ENCODE results near the gene ZNF593OS. TPM values are rescaled to one million over a fixed set of nuclear protein-coding genes. Genes with fewer than 3 reads are reported as not detected.
A peak's percentile ranks its signal among the peaks of the same experiment; 100 is the strongest.

ZNF593OS gene
- total RNA-seq, 1 donor from 2014 or later, result not detected

DNA sequence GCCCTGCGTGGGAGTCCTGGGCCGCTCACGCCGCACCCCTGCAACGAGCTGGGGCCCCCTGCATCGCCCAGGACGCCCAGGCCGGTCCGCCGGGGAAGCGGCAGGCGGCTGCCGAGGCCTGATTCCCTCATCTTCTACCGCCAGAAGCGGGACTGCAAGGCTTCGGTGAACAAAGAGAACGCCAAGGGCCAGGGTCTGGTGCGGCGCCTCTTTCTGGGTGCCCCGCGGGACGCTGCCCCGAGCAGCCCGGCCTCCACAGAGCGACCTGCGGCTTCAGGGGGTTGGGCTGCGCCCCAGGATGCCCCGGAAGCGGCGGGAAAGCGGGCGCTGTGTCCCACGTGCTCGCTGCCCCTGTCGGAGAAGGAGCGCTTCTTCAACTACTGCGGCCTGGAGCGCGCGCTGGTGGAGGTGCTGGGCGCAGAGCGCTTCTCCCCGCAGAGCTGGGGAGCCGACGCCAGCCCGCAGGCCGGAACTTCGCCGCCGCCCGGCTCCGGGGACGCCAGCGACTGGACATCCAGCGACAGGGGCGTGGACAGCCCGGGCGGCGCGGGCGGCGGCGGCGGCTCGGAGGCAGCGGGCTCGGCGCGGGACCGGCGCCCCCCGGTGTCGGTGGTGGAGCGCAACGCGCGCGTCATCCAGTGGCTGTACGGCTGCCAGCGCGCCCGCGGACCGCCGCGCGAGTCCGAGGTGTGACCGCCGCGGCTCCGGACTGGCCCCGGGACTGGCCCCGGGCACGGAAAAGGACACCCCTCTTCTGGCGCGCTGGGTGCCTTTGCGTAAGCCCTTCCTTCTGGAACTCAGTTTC is 10.0 kb downstream of the ZNF593OS start:
- H3K4me3 Mint-ChIP-seq, result peak overlapping the region; percentile 56
- peaks cover 2% of the 10 kb centered on the region for H3K36me3 Mint-ChIP-seq (ENCODE audit: low read depth)
- no peaks in the 10 kb centered on the region for H3K9me3 Mint-ChIP-seq
- intact Hi-C loops (cut with micrococcal nuclease), result no loop called here
- peaks cover 50% of the 10 kb centered on the region for H3K27me3 Mint-ChIP-seq (ENCODE audit: insufficient read depth)
- DNase-seq (ENCODE audit: low spot score), result no peak
- no peak overlapping the region for H3K27ac Mint-ChIP-seq
- peaks cover 18% of the 10 kb centered on the region for H3K4me1 Mint-ChIP-seq (ENCODE audit: low read depth)

DNA sequence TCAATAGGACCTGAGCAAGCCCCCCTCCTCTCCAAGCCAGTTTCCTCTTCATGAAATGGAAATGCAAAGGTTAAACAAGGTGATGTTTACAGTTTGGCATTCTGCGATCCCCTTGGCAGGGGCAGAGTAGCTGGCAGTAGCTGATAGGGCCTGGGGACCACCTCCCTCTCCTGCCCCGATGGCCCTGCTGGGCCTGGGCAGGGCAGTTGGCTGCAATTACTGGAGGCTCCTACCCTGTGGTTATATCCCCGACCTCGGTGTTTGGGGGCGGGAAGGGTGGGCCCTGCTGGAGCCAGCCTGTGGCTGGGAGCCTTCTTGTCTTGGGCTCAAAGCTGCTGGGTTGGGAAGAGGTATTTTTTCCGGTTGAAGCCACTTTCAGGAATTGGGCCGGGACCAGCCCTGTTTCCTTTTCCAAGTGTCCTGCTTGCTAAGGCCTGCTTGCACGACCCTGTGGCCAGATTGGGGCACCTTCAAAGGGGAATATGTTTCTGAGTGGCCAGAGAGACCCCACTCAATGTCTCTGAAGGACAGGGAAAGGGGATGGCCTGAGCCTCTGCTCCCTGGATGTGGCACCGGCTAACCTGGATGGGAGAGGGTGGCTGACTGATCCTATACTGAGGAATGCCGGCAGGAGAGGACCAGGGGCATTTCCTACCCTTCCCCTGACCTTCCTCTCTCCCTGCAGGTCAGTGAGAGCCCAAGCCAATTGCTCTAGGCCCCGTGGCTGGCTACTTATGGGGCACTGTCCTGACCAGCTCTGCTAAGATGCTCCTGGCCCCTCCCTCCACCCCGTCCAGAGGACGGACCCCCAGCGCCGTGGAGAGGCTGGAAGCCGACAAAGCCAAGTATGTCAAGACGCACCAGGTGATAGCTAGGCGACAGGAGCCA is 10.9 kb downstream of the ZNF593OS start:
- H3K4me3 Mint-ChIP-seq, result no peak overlapping the region
- H3K27ac Mint-ChIP-seq, result no peak overlapping the region
- no peak for DNase-seq (ENCODE audit: low spot score)
- peaks cover 12% of the 10 kb centered on the region for H3K4me1 Mint-ChIP-seq (ENCODE audit: low read depth)
- H3K9me3 Mint-ChIP-seq, result no peaks in the 10 kb centered on the region
- intact Hi-C loops (cut with micrococcal nuclease), result no loop called here
- peaks cover 2% of the 10 kb centered on the region for H3K36me3 Mint-ChIP-seq (ENCODE audit: low read depth)
- peaks cover 55% of the 10 kb centered on the region for H3K27me3 Mint-ChIP-seq (ENCODE audit: insufficient read depth)

DNA sequence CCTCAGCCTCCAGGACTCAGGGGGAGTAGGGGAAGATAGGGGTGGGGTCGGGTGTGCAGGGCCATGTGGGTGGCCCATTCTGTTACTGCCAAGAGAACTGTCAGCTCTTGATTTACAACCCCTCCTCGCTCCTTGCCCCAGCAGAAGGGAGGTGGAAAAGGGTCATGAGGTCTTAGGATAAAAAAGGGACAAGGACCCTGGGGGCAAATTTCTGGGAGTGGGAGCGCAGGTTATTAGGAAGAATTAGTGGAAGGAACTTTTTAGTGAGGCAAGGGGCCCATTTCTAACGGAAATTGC is 11.9 kb downstream of the ZNF593OS start:
- no peak overlapping the region for H3K4me3 Mint-ChIP-seq
- DNase-seq (ENCODE audit: low spot score), result no peak
- no peak overlapping the region for H3K27ac Mint-ChIP-seq
- intact Hi-C loops (cut with micrococcal nuclease), result no loop called here
- peaks cover 5% of the 10 kb centered on the region for H3K4me1 Mint-ChIP-seq (ENCODE audit: low read depth)
- no peaks in the 10 kb centered on the region for H3K9me3 Mint-ChIP-seq
- H3K36me3 Mint-ChIP-seq (ENCODE audit: low read depth), result peaks cover under 1% of the 10 kb centered on the region
- peaks cover 63% of the 10 kb centered on the region for H3K27me3 Mint-ChIP-seq (ENCODE audit: insufficient read depth)

GRCh38 chr1:26158908-26159742 is 12.5 kb downstream of the ZNF593OS start, which contains the start of gene FAM110D:
FAM110D (plus strand) TSS chr1:26159079; CDS start chr1:26161292, 2,213 bp downstream.
- no peak for DNase-seq (ENCODE audit: low spot score)
- H3K4me3 Mint-ChIP-seq, result no peak within 1 kb of the TSS
- H3K36me3 Mint-ChIP-seq (ENCODE audit: low read depth), result no peaks in the 10 kb centered on the region
- H3K9me3 Mint-ChIP-seq, result no peaks in the 10 kb centered on the region
- peaks cover 5% of the 10 kb centered on the region for H3K4me1 Mint-ChIP-seq (ENCODE audit: low read depth)
- intact Hi-C loops (cut with micrococcal nuclease), result no loop called here
- peaks cover 62% of the 10 kb centered on the region for H3K27me3 Mint-ChIP-seq (ENCODE audit: insufficient read depth)
- H3K27ac Mint-ChIP-seq, result no peak within 1 kb of the TSS

- intact Hi-C loops (cut with micrococcal nuclease), result no loop called here
- Mint-ChIP-seq H3K9me3 (no peaks in the 10 kb centered on the region), H3K36me3 (ENCODE audit: low read depth) (no peaks in the 10 kb centered on the region), H3K27me3 (ENCODE audit: insufficient read depth) (peaks cover 63% of the 10 kb centered on the region), H3K4me1 (ENCODE audit: low read depth) (peaks cover 5% of the 10 kb centered on the region), H3K4me3 (no peak overlapping the region), H3K27ac (no peak overlapping the region)
- no peak for DNase-seq (ENCODE audit: low spot score)
Observed at GRCh38 chr1:26158271-26158907, 13.2 kb downstream of the ZNF593OS start.

DNA sequence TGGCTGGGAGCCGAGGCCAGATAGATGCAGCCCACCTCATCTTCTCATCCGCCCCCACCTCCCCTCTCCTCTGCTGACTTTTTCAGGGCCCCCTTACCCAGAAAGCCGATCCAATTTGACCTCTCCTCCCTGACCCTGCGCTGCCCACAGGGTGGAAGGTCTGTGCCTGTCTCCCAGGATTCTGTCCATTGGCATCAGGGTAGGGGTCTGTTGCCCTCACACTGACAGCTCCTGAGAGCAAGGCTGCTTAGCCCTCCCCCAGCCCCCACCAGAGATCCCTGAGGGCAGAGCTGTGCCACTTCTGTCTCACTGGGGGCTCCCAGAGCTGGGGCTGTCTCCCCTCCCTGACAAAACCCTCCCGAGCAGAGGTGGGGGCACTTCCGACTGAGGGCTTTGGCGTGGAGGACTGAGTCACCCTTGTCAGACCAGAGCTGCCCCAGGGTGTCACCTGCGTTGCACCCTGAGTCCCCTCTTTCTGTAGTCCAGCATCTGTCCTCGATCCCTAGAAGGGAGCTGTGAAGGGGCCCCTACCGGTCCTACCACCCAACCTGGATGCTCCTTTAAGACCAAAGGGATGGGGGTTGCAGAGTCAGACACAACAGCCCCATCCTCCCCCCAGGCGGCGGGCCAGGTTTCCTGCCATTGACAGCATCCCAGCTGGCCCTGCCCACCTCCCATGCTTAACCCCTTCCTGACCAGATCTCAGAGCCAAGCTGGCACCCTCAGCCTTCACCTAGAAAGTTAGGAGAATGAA is 15.2 kb downstream of the ZNF593OS start:
- Mint-ChIP-seq H3K27ac (no peak overlapping the region), H3K4me3 (no peak overlapping the region), H3K9me3 (no peaks in the 10 kb centered on the region), H3K27me3 (ENCODE audit: insufficient read depth) (peaks cover 71% of the 10 kb centered on the region), H3K36me3 (ENCODE audit: low read depth) (no peaks in the 10 kb centered on the region), H3K4me1 (ENCODE audit: low read depth) (no peaks in the 10 kb centered on the region)
- intact Hi-C loops (cut with micrococcal nuclease), result no loop called here
- no peak for DNase-seq (ENCODE audit: low spot score)

GRCh38 chr1:26155370-26156284 is 16.0 kb downstream of the ZNF593OS start:
- Mint-ChIP-seq H3K4me3 (no peak overlapping the region), H3K27me3 (ENCODE audit: insufficient read depth) (peaks cover 71% of the 10 kb centered on the region), H3K9me3 (no peaks in the 10 kb centered on the region), H3K4me1 (ENCODE audit: low read depth) (no peaks in the 10 kb centered on the region), H3K27ac (no peak overlapping the region), H3K36me3 (ENCODE audit: low read depth) (no peaks in the 10 kb centered on the region)
- intact Hi-C loops (cut with micrococcal nuclease), result no loop called here
- DNase-seq (ENCODE audit: low spot score), result no peak

DNA sequence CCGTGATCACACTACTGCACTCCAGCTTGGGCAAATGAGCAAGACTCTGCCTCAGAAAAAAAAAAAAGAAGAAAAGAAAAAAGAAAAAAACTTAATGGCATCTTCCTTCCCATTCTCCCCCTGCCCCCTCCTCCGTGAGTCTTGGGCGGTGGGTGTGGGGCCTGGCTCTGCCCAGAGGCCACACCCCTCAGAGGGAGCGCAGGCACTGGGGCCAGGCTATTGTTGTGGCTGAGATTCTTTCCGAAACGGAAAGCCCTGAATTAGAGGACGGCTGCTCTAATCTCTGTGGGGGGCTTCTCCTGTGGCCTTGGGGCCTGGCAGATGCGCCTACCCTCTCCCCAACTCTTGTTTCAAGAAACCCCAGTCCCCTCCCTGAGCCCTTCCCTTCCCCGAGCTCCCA is 16.9 kb downstream of the ZNF593OS start:
- Mint-ChIP-seq H3K4me1 (ENCODE audit: low read depth) (no peaks in the 10 kb centered on the region), H3K27me3 (ENCODE audit: insufficient read depth) (peaks cover 69% of the 10 kb centered on the region), H3K9me3 (no peaks in the 10 kb centered on the region), H3K4me3 (no peak overlapping the region), H3K36me3 (ENCODE audit: low read depth) (no peaks in the 10 kb centered on the region), H3K27ac (no peak overlapping the region)
- no peak for DNase-seq (ENCODE audit: low spot score)
- intact Hi-C loops (cut with micrococcal nuclease), result no loop called here

DNA sequence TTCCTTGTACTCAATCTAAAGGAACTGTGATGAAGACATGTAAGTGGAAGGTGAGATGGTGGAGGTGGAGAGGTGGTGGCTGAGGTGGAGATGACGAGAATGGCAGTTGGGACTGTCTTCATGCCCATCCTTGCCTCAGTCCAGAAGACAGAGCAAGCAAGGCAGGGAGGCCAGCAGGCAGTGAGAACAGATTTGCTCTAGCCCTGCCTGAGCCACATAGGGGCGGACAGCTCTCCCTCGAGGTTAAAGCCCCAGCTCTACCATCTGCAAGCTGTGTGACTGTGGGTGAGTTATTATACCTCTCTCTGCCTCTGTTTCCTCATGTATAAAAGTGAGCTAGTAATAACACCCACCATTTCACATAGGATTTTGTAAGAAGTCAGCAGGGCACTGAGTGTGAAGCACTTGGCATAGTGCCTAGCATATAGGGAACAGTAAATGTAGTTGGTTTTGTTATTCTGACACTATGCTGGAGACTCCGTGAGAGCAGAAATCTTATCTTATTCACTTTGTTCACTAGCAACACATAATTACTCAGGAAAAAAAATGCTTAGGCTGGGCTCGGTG is 17.6 kb downstream of the ZNF593OS start:
- H3K4me1 Mint-ChIP-seq (ENCODE audit: low read depth), result no peaks in the 10 kb centered on the region
- no peaks in the 10 kb centered on the region for H3K36me3 Mint-ChIP-seq (ENCODE audit: low read depth)
- peaks cover 70% of the 10 kb centered on the region for H3K27me3 Mint-ChIP-seq (ENCODE audit: insufficient read depth)
- no peak overlapping the region for H3K27ac Mint-ChIP-seq
- intact Hi-C loops (cut with micrococcal nuclease), result no loop called here
- no peak for DNase-seq (ENCODE audit: low spot score)
- no peaks in the 10 kb centered on the region for H3K9me3 Mint-ChIP-seq
- no peak overlapping the region for H3K4me3 Mint-ChIP-seq

GRCh38 chr1:26148887-26149286 is 22.7 kb downstream of the ZNF593OS start:
- intact Hi-C loops (cut with micrococcal nuclease), result no loop called here
- DNase-seq (ENCODE audit: low spot score), result no peak
- Mint-ChIP-seq H3K27me3 (ENCODE audit: insufficient read depth) (peaks cover 45% of the 10 kb centered on the region), H3K36me3 (ENCODE audit: low read depth) (no peaks in the 10 kb centered on the region), H3K9me3 (no peaks in the 10 kb centered on the region), H3K4me3 (no peak overlapping the region), H3K27ac (no peak overlapping the region), H3K4me1 (ENCODE audit: low read depth) (peaks cover 8% of the 10 kb centered on the region)

DNA sequence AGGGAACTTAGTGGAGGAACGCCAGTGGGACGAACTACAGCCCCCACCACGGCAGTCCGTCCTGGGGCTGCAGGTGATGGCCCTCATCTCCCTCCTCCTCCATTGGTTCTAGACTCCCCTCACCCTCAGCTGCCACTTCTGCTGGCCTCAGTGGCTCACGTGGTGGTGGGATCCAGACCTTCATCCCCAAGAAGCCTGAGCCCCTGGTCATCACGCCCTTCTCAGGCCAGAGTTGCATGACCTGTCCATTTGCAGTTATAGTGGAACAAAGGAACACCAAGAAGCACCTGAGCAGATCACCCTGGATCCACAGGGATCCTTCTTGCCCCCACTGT is 25.7 kb downstream of the ZNF593OS start:
- DNase-seq (ENCODE audit: low spot score), result no peak
- Mint-ChIP-seq H3K36me3 (ENCODE audit: low read depth) (no peaks in the 10 kb centered on the region), H3K9me3 (no peaks in the 10 kb centered on the region), H3K27ac (no peak overlapping the region), H3K4me3 (no peak overlapping the region), H3K4me1 (ENCODE audit: low read depth) (peaks cover 8% of the 10 kb centered on the region), H3K27me3 (ENCODE audit: insufficient read depth) (peaks cover 27% of the 10 kb centered on the region)
- intact Hi-C loops (cut with micrococcal nuclease), result loop anchor here (1.0 kb wide), 4 partner anchors 20 to 110 kb away; partner anchors contain the start of gene PDIK1L

All from activated T-helper 1 cell treated with anti-CD3 and anti-CD28 coated beads, Interleukin-12 subunit alpha, Interleukin-12 subunit beta, Interleukin-2, Interleukin-4 antibody, amounts not matched to agents 30 ng/mL and 10 ng/mL and 1 ng/mL, durations not matched to agents 14 hours and 24 hours and 36 hours (primary cell).